ENCODE data around the gene TTC39A. TPM values are rescaled to one million over a fixed set of nuclear protein-coding genes. Genes with fewer than 3 reads are reported as not detected.

The TTC39A gene
- total and polyA plus RNA-seq, 2 donors, result 1.1 to 2.8 TPM

DNA sequence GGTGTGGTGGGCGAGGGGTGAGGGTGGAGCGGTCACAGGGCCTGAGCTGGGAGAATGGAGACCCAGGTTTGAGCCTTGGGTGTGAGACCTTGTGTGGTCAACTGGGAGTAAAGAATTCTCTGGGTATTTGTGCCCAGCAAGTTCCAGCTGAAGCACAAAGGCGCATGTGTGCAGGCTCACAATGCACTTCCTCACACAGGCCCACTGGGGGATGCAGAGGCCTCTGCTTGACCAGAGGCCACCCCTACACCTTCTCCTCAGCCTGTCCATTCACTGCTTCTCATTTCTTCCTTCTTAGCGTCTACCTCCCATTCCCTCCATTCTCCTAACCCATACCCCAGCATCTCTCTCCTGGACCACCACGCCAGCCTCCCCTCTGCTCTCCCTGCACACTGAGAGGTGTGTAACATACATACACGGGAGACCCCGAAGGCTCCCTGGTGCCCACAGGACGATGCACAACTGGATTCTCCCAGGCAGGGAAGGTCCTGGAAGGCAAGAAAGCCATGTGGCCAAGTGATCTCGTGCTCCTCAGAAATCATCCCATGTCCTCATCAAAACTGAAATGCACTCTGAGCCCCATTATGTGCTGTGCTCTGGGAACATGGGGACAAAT, 12.3 kb upstream of the TTC39A start:
- DNase-seq (ENCODE audit: low read depth in 6 of 9, low spot score in 9 of 9), result no peak
- H3K4me3 ChIP-seq (ENCODE audit: low read length in 2 of 2), result no peak overlapping the region
- no peaks in the 10 kb centered on the region for H3K36me3 ChIP-seq (ENCODE audit: control insufficient read depth in 2 of 2, insufficient read depth in 2 of 2, low read length in 1 of 2)
- WGBS, result 96% methylated on average over 9 of the region's 9 CpGs
- no peak overlapping the region for H3K27ac ChIP-seq (ENCODE audit: low read depth in 1 of 2, low read length in 1 of 2)
- no peaks in the 10 kb centered on the region for H3K9me3 ChIP-seq (ENCODE audit: control insufficient read depth in 2 of 2, insufficient read depth in 1 of 2, low read length in 1 of 2)
- H3K27me3 ChIP-seq (ENCODE audit: control insufficient read depth in 2 of 2, insufficient read depth in 1 of 2, low read length in 1 of 2), result peaks cover 18 to 47% of the 10 kb centered on the region in 2 donors
- H3K4me1 ChIP-seq (ENCODE audit: control insufficient read depth in 2 of 2, insufficient read depth in 2 of 2, low read length in 2 of 2), result no peaks in the 10 kb centered on the region

GRCh38 chr1:51341876-51342496, 11.6 kb upstream of the TTC39A start:
- H3K4me1 ChIP-seq (ENCODE audit: control insufficient read depth in 2 of 2, insufficient read depth in 2 of 2, low read length in 2 of 2), result no peaks in the 10 kb centered on the region
- no peaks in the 10 kb centered on the region for H3K9me3 ChIP-seq (ENCODE audit: control insufficient read depth in 2 of 2, insufficient read depth in 1 of 2, low read length in 1 of 2)
- no peaks in the 10 kb centered on the region for H3K36me3 ChIP-seq (ENCODE audit: control insufficient read depth in 2 of 2, insufficient read depth in 2 of 2, low read length in 1 of 2)
- 95% methylated on average over 4 of the region's 4 CpGs for WGBS
- H3K4me3 ChIP-seq (ENCODE audit: low read length in 2 of 2), result no peak overlapping the region
- H3K27me3 ChIP-seq (ENCODE audit: control insufficient read depth in 2 of 2, insufficient read depth in 1 of 2, low read length in 1 of 2), result peaks cover 18 to 47% of the 10 kb centered on the region in 2 donors
- DNase-seq (ENCODE audit: low read depth in 6 of 9, low spot score in 9 of 9), result peak in 1 of 9 donors; percentile 16
- H3K27ac ChIP-seq (ENCODE audit: low read depth in 1 of 2, low read length in 1 of 2), result no peak overlapping the region

GRCh38 chr1:51340380-51340779, 10.0 kb upstream of the TTC39A start:
- no peak for DNase-seq (ENCODE audit: low read depth in 6 of 9, low spot score in 9 of 9)
- Histone ChIP-seq H3K4me3 (ENCODE audit: low read length in 2 of 2) (no peak overlapping the region), H3K27ac (ENCODE audit: low read depth in 1 of 2, low read length in 1 of 2) (no peak overlapping the region), H3K36me3 (ENCODE audit: control insufficient read depth in 2 of 2, insufficient read depth in 2 of 2, low read length in 1 of 2) (no peaks in the 10 kb centered on the region), H3K4me1 (ENCODE audit: control insufficient read depth in 2 of 2, insufficient read depth in 2 of 2, low read length in 2 of 2) (no peaks in the 10 kb centered on the region), H3K9me3 (ENCODE audit: control insufficient read depth in 2 of 2, insufficient read depth in 1 of 2, low read length in 1 of 2) (no peaks in the 10 kb centered on the region), H3K27me3 (ENCODE audit: control insufficient read depth in 2 of 2, insufficient read depth in 1 of 2, low read length in 1 of 2) (peaks cover 12 to 32% of the 10 kb centered on the region in 2 donors)
- 98% methylated on average over 6 of the region's 6 CpGs for WGBS

DNA sequence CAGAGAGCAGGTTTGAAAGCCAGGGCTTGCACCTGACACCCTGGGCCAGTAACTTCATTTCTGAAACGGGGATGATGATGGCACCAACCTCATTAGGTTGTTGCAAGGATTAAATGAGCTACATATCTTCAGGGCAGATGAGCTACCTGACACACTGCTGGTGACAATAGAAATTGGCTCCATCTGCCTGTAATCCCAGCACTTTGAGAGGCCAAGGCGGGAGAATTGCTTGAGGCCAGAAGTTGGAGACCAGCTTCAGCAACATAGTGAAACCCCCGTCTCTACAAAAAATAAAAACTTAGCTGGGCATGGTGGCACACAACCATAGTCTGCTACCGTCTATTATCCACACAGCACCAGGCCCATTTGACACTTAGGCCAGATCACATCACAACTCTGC, 6.3 kb upstream of the TTC39A start:
- no peak overlapping the region for H3K4me3 ChIP-seq (ENCODE audit: low read length in 2 of 2)
- WGBS, result 97% methylated on average over 4 of the region's 4 CpGs
- H3K27ac ChIP-seq (ENCODE audit: low read depth in 1 of 2, low read length in 1 of 2), result no peak overlapping the region
- no peaks in the 10 kb centered on the region for H3K4me1 ChIP-seq (ENCODE audit: control insufficient read depth in 2 of 2, insufficient read depth in 2 of 2, low read length in 2 of 2)
- H3K9me3 ChIP-seq (ENCODE audit: control insufficient read depth in 2 of 2, insufficient read depth in 1 of 2, low read length in 1 of 2), result no peaks in the 10 kb centered on the region
- DNase-seq (ENCODE audit: low read depth in 6 of 9, low spot score in 9 of 9), result no peak
- H3K36me3 ChIP-seq (ENCODE audit: control insufficient read depth in 2 of 2, insufficient read depth in 2 of 2, low read length in 1 of 2), result no peaks in the 10 kb centered on the region
- H3K27me3 ChIP-seq (ENCODE audit: control insufficient read depth in 2 of 2, insufficient read depth in 1 of 2, low read length in 1 of 2), result peaks cover 0 to 4% of the 10 kb centered on the region in 2 donors

DNA sequence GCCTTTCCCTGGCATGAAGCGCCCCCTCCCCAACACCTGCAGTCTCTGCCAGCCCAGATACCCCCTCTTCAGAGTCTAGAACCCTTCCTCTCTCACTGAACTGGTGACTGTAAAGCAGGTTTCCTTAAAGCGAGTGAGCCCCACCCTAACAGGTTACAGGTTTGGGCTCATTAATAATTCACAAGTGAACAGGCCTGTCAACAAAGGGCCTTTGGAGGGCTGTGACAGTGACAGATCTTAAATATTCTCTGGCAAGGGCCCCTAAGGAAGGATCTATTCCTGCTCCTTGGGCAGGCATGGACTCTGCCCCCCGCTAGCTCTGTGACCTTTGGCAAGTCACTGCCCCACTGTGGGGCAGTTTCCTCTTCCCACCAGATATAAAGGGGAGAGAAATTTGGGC, 5.6 kb upstream of the TTC39A start:
- H3K27ac ChIP-seq (ENCODE audit: low read depth in 1 of 2, low read length in 1 of 2), result no peak overlapping the region
- H3K36me3 ChIP-seq (ENCODE audit: control insufficient read depth in 2 of 2, insufficient read depth in 2 of 2, low read length in 1 of 2), result no peaks in the 10 kb centered on the region
- no peak for DNase-seq (ENCODE audit: low read depth in 6 of 9, low spot score in 9 of 9)
- 96% methylated on average over 3 of the region's 3 CpGs for WGBS
- peaks cover 0 to 1% of the 10 kb centered on the region in 2 donors for H3K4me1 ChIP-seq (ENCODE audit: control insufficient read depth in 2 of 2, insufficient read depth in 2 of 2, low read length in 2 of 2)
- no peaks in the 10 kb centered on the region for H3K9me3 ChIP-seq (ENCODE audit: control insufficient read depth in 2 of 2, insufficient read depth in 1 of 2, low read length in 1 of 2)
- H3K27me3 ChIP-seq (ENCODE audit: control insufficient read depth in 2 of 2, insufficient read depth in 1 of 2, low read length in 1 of 2), result peaks cover 0 to 11% of the 10 kb centered on the region in 2 donors
- H3K4me3 ChIP-seq (ENCODE audit: low read length in 2 of 2), result no peak overlapping the region

DNA sequence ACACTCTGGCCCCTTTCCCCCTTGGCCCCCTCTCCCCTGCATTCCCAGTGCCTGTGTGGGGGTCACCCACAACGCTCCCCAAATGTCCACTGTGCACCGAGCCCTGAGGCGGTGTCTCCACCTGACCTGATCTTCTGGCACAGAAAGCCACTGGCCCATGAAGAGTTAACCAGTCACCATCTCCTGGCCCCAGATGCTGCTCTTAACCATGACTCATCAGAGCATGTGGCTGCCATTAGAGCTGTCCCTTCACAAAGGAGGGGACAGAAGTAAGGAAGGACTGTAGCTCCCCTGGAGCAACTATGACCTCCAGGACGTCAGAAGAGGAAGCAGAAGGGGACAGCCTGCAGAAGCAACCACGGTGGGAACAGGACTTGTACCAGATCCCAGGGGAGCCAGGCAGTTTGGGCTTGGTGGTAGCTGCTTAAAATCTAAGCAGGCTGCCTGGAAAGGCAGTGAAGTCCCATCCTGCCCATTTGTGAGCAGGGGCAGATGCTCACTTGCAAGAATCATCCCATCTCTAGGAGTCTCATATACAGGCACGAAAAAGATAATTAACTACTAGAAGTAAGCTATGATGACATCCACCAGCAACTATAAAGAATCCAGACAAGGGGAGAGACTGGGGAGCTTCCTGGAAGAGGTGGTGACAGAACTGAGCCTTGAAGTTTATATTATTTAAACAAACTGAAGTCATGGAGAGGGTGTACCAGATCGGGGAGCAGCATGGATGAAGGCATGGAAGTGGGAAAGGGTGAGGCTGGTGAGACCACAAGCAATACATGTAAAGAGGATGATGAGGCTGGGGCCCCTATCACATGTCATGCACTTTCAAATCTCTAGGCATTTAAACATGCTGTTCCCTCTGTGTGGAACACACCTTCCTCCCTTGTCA, 1.1 kb upstream of the TTC39A start:
- Histone ChIP-seq H3K4me3 (ENCODE audit: low read length in 2 of 2) (no peak overlapping the region), H3K4me1 (ENCODE audit: control insufficient read depth in 2 of 2, insufficient read depth in 2 of 2, low read length in 2 of 2) (peaks cover 0 to 5% of the 10 kb centered on the region in 2 donors), H3K36me3 (ENCODE audit: control insufficient read depth in 2 of 2, insufficient read depth in 2 of 2, low read length in 1 of 2) (no peaks in the 10 kb centered on the region), H3K9me3 (ENCODE audit: control insufficient read depth in 2 of 2, insufficient read depth in 1 of 2, low read length in 1 of 2) (no peaks in the 10 kb centered on the region), H3K27ac (ENCODE audit: low read depth in 1 of 2, low read length in 1 of 2) (no peak overlapping the region), H3K27me3 (ENCODE audit: control insufficient read depth in 2 of 2, insufficient read depth in 1 of 2, low read length in 1 of 2) (peaks cover 3 to 32% of the 10 kb centered on the region in 2 donors)
- no peak for DNase-seq (ENCODE audit: low read depth in 6 of 9, low spot score in 9 of 9)
- 69% methylated on average over 7 of the region's 7 CpGs for WGBS

DNA sequence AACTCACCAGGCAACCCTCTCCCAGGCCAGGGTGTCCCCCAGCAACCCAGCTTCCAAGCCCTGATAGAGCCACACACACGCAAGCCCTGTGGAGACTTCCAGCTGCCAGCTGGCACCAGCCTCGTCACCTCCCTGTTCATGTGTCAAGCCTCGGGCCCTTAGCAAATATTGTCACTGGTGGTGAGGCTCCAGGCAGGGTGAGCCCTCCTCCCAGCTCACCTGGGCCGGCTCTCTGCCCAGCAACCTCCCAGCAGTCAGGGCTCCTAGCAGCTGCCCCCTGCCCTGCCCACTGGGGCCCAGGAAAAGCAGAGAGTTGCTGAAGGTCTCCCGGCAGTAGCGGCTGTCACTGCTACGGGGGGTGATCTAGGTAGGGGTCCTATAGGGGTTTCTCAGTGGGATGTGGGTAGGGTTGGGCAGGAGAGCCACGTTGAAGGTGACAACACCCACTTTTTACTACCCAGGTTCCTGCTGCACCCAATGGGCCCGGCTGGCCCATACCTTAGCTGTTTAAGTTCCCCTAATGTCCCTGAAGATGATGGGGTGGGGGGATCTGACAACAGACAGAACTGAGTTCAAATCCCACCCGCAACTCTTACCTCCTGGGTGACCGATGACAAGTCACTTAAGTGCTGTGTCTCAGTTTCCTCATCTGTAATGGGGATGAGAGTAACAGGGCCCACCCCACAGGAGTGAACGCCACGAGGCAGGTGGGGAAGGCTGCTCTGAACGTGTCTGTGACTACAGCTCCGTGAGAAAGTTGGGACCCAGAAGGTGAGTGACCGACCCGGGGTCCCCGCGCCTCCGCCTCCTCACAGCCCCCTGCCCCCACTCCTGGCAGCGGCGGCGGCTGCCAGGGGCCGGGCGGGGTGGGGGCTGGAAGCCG, 678 bp downstream of the TTC39A start:
- no peaks in the 10 kb centered on the region for H3K9me3 ChIP-seq (ENCODE audit: control insufficient read depth in 2 of 2, insufficient read depth in 1 of 2, low read length in 1 of 2)
- H3K4me1 ChIP-seq (ENCODE audit: control insufficient read depth in 2 of 2, insufficient read depth in 2 of 2, low read length in 2 of 2), result peaks cover 0 to 5% of the 10 kb centered on the region in 2 donors
- H3K27me3 ChIP-seq (ENCODE audit: control insufficient read depth in 2 of 2, insufficient read depth in 1 of 2, low read length in 1 of 2), result peaks cover 3 to 33% of the 10 kb centered on the region in 2 donors
- no peak for DNase-seq (ENCODE audit: low read depth in 6 of 9, low spot score in 9 of 9)
- 45% methylated on average over 26 of the region's 26 CpGs for WGBS
- peak overlapping the region in 1 of 2 donors; percentile 40 for H3K4me3 ChIP-seq (ENCODE audit: low read length in 2 of 2)
- no peak overlapping the region for H3K27ac ChIP-seq (ENCODE audit: low read depth in 1 of 2, low read length in 1 of 2)
- no peaks in the 10 kb centered on the region for H3K36me3 ChIP-seq (ENCODE audit: control insufficient read depth in 2 of 2, insufficient read depth in 2 of 2, low read length in 1 of 2)

DNA sequence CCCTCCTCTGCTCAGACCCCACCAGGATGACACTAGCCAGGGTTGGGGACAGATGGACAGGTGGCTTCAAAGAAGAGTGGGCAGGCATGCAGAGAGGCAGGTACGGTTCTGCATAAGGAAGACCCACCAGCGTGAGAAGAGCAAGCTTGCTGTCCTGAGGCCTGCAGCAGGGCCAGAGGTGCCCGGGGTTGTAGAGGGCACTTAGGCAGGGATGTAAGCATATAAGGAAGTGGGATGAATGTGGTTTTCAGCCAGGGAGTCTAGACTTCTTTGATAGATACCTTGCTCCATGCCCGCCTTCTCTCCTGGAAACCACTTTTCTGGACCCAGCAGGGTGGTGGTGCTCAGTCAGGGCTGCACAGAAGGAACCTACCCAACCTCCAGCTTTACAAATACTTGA, 1.4 kb downstream of the TTC39A start:
- Histone ChIP-seq H3K27ac (ENCODE audit: low read depth in 1 of 2, low read length in 1 of 2) (no peak overlapping the region), H3K4me3 (ENCODE audit: low read length in 2 of 2) (no peak overlapping the region), H3K9me3 (ENCODE audit: control insufficient read depth in 2 of 2, insufficient read depth in 1 of 2, low read length in 1 of 2) (no peaks in the 10 kb centered on the region), H3K36me3 (ENCODE audit: control insufficient read depth in 2 of 2, insufficient read depth in 2 of 2, low read length in 1 of 2) (no peaks in the 10 kb centered on the region), H3K4me1 (ENCODE audit: control insufficient read depth in 2 of 2, insufficient read depth in 2 of 2, low read length in 2 of 2) (peaks cover 0 to 5% of the 10 kb centered on the region in 2 donors), H3K27me3 (ENCODE audit: control insufficient read depth in 2 of 2, insufficient read depth in 1 of 2, low read length in 1 of 2) (peaks cover 3 to 33% of the 10 kb centered on the region in 2 donors)
- WGBS, result 94% methylated on average over 4 of the region's 4 CpGs
- no peak for DNase-seq (ENCODE audit: low read depth in 6 of 9, low spot score in 9 of 9)

All from thymus (tissue), 11 donors.